Mucosa of stomach (tissue), 1 donor: ENCODE results near the gene CMYA5.
"Not testable (repeated sequence)": the region's sequence is repeated elsewhere in the genome, so short reads cannot be mapped to it uniquely, and the experiment has no call there.

Experiments
- H3K27me3 ChIP-seq: one replicate; pipeline ENCODE4 v1.7.0; 2013; ENCODE audit warnings: mild to moderate bottlenecking, low read length; ENCODE audit not compliant: control insufficient read depth, insufficient read depth
- H3K36me3 ChIP-seq: one replicate; pipeline ENCODE4 v1.7.0; 2013; ENCODE audit warnings: low read length; ENCODE audit not compliant: control insufficient read depth, insufficient read depth
- H3K4me1 ChIP-seq: one replicate; pipeline ENCODE4 v1.7.0; 2013; ENCODE audit warnings: mild to moderate bottlenecking, low read length; ENCODE audit not compliant: control insufficient read depth, insufficient read depth
- H3K4me3 ChIP-seq: one replicate; pipeline ENCODE4 v1.7.0; 2013; ENCODE audit warnings: low read length
- H3K9ac ChIP-seq: one replicate; pipeline ENCODE4 v1.7.0; 2013; ENCODE audit warnings: mild to moderate bottlenecking, low read length, moderate library complexity
- H3K9me3 ChIP-seq: one replicate; pipeline ENCODE4 v1.7.0; 2013; ENCODE audit warnings: mild to moderate bottlenecking, low read length, moderate library complexity; ENCODE audit not compliant: control insufficient read depth
- donor health status: Pancreatic carcinoma.

CMYA5 gene

GRCh38 chr5:79756076-79756475 is 66.4 kb downstream of the CMYA5 start:
- Histone ChIP-seq H3K27me3 (no peaks in the 10 kb centered on the region), H3K36me3 (no peaks in the 10 kb centered on the region), H3K4me1 (no peaks in the 10 kb centered on the region), H3K4me3 (no peak overlapping the region), H3K9ac (no peak overlapping the region), H3K9me3 (no peaks in the 10 kb centered on the region)

GRCh38 chr5:79759436-79759835 is 69.8 kb downstream of the CMYA5 start:
- Histone ChIP-seq H3K9me3 (no peaks in the 10 kb centered on the region), H3K9ac (no peak overlapping the region), H3K4me3 (no peak overlapping the region), H3K27me3 (no peaks in the 10 kb centered on the region), H3K4me1 (no peaks in the 10 kb centered on the region), H3K36me3 (no peaks in the 10 kb centered on the region)

DNA sequence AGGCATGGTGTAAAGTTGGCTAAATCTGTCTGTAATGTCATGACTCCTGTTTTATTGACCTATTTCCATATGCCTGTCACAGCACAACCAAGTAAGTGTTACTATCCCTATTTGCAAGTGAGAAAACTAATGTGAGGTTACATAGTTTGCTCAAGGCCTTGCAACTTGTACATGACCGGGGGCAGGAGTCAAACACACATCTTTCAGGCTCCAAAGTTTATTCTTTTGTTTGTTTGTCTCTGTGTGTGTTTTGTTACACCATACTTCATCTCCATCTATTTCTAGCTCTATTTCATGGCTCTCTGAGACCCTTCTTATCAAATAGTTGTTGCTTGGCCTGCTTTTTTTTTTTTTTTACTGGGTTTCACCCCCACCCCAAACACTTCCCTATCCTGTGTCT is 70.2 kb downstream of the CMYA5 start:
- H3K36me3 ChIP-seq, result no peaks in the 10 kb centered on the region
- no peaks in the 10 kb centered on the region for H3K27me3 ChIP-seq
- H3K4me1 ChIP-seq, result no peaks in the 10 kb centered on the region
- no peak overlapping the region for H3K9ac ChIP-seq
- no peak overlapping the region for H3K4me3 ChIP-seq
- no peaks in the 10 kb centered on the region for H3K9me3 ChIP-seq

DNA sequence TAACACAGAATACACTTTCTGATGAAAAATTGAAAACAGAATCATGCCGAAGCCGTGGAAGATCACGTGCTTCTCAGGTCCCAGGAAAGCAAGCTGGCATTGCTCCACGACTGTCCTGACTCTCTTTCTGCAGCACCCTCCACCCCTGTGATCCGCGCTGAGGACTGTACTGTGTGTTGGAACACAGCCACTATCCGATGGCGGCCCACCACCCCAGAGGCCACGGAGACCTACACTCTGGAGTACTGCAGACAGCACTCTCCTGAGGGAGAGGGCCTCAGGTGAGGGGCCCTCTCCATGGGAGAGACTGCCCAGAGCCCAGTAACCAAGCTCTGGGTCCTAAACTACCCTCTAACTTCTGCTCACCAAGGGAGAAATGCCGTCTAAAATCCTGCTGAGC is 73.3 kb downstream of the CMYA5 start:
- Histone ChIP-seq H3K4me1 (no peaks in the 10 kb centered on the region), H3K9ac (no peak overlapping the region), H3K4me3 (no peak overlapping the region), H3K9me3 (no peaks in the 10 kb centered on the region), H3K27me3 (no peaks in the 10 kb centered on the region), H3K36me3 (no peaks in the 10 kb centered on the region)

DNA sequence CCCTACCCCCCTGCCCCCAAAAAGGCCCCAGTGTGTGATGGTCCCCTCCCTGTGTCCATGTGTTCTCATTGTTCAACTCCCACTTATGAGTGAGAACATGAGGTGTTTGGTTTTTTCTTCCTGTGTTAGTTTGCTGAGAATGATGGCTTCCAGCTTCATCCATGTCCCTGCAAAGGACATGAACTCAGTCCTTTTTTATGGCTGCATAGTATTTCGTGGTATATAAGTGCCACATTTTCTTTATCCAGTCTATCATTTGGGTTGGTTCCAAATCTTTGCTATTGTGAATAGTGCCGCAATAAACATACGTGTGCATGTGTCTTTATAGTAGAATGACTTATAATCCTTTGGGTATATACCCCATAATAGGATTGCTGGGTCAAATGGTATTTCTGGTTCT is 74.5 kb downstream of the CMYA5 start:
- H3K4me3 ChIP-seq, H3K36me3 ChIP-seq, H3K4me1 ChIP-seq, H3K9me3 ChIP-seq, H3K9ac ChIP-seq, H3K27me3 ChIP-seq: not testable (repeated sequence)

- H3K4me3 ChIP-seq, result no peak overlapping the region
- H3K36me3 ChIP-seq, result no peaks in the 10 kb centered on the region
- no peak overlapping the region for H3K9ac ChIP-seq
- H3K4me1 ChIP-seq, result no peaks in the 10 kb centered on the region
- H3K9me3 ChIP-seq, result no peaks in the 10 kb centered on the region
- H3K27me3 ChIP-seq, result no peaks in the 10 kb centered on the region
Measured at GRCh38 chr5:79771387-79771786, 81.8 kb downstream of the CMYA5 start.

DNA sequence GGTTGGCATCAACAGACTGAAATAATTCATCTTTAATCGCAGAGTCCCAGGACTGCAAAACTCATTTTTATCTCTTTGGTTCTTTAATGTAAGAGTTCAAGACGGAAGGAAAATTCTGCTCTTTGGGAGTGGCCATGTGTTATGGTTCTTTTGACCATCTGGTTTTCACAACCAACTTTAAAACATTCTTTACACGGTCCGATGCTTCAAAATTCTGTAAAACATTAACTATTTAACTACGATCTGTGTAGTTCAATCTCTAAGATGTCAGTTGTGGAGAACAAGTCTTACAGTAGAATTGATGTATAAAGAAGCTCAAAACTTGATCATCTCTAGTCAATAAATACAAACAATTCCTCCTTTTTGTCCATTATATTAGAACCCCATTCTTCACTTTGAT is 83.0 kb downstream of the CMYA5 start:
- H3K9me3 ChIP-seq, result no peaks in the 10 kb centered on the region
- no peaks in the 10 kb centered on the region for H3K36me3 ChIP-seq
- no peaks in the 10 kb centered on the region for H3K4me1 ChIP-seq
- H3K9ac ChIP-seq, result no peak overlapping the region
- no peak overlapping the region for H3K4me3 ChIP-seq
- no peaks in the 10 kb centered on the region for H3K27me3 ChIP-seq

- H3K9ac ChIP-seq, result no peak overlapping the region
- no peaks in the 10 kb centered on the region for H3K9me3 ChIP-seq
- H3K36me3 ChIP-seq, result no peaks in the 10 kb centered on the region
- no peaks in the 10 kb centered on the region for H3K4me1 ChIP-seq
- H3K4me3 ChIP-seq, result no peak overlapping the region
- no peaks in the 10 kb centered on the region for H3K27me3 ChIP-seq
Measured at GRCh38 chr5:79773612-79774011, 84.0 kb downstream of the CMYA5 start.

DNA sequence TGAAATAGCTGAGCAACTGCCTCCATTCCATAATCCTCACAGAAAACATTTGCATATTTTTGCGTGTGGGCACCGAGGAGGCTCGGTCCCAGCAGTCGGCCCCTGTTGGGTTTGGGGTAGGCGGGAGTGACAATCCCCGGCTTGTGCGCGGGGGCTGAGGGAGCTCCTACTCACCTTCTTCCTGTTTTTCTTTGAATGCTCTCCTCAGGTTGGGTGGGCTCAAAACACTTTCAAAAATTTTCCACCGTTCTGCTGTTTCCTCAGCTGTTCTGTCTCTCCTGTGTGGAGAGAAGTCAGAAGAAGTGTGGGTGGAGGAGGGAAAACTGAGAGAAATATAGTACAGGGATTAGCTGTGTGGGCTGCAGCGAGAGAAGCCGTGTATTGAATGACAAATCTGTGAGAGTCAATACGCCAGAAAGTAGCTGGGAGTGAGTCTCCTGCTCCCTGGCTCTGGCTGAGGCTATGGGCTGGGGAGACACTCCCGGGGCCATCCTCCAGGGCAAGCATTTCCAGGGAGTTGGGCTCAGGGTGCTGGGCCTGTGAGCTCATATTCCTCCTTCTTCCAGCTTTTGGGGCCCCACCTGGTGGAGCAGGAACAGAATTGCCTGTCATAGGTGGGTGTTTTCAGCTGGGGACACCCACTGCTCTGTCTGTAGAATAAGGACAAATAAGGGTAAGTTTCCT is 84.7 kb downstream of the CMYA5 start:
- no peak overlapping the region for H3K9ac ChIP-seq
- no peak overlapping the region for H3K4me3 ChIP-seq
- no peaks in the 10 kb centered on the region for H3K36me3 ChIP-seq
- H3K4me1 ChIP-seq, result no peaks in the 10 kb centered on the region
- no peaks in the 10 kb centered on the region for H3K27me3 ChIP-seq
- no peaks in the 10 kb centered on the region for H3K9me3 ChIP-seq

DNA sequence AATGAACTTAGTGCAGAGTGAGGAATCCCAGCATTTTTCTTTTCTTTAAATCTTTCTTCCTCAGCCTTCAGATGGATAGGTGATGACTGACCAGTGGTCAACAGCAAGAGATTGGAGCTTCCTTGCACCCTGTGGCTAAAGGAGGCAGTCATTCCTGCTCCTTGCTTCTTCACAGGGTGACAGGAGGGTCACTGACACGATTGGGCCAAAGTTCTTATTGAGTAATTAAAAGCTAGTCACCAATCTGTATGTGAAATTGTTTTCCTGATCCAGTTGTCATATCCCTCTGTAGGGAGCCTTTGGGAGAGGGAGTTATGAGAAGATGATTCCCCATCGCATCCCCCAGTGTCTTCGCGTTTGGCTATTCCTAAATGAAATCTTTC is 85.2 kb downstream of the CMYA5 start:
- Histone ChIP-seq H3K27me3 (no peaks in the 10 kb centered on the region), H3K9ac (no peak overlapping the region), H3K36me3 (no peaks in the 10 kb centered on the region), H3K4me3 (no peak overlapping the region), H3K4me1 (no peaks in the 10 kb centered on the region), H3K9me3 (no peaks in the 10 kb centered on the region)

DNA sequence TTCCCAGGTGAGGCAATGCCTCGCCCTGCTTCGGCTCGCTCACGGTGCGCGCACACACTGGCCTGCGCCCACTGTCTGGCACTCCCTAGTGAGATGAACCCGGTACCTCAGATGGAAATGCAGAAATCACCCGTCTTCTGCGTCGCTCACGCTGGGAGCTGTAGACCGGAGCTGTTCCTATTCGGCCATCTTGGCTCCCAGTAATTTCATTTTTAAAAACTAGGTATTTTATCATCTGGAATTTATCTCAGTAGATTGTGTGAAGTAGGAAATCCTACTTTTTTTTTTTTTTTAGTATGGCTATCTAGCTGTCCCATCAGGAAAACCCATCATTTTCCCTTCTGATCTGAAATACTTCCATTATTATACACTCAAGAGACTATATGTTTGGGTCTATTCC is 95.1 kb downstream of the CMYA5 start:
- H3K4me1 ChIP-seq, H3K9ac ChIP-seq, H3K4me3 ChIP-seq, H3K36me3 ChIP-seq, H3K9me3 ChIP-seq, H3K27me3 ChIP-seq: not testable (repeated sequence)

GRCh38 chr5:79785983-79786382 is 96.3 kb downstream of the CMYA5 start:
- H3K9ac ChIP-seq, result no peak overlapping the region
- H3K27me3 ChIP-seq, result no peaks in the 10 kb centered on the region
- H3K36me3 ChIP-seq, result no peaks in the 10 kb centered on the region
- no peaks in the 10 kb centered on the region for H3K9me3 ChIP-seq
- H3K4me1 ChIP-seq, result no peaks in the 10 kb centered on the region
- no peak overlapping the region for H3K4me3 ChIP-seq

DNA sequence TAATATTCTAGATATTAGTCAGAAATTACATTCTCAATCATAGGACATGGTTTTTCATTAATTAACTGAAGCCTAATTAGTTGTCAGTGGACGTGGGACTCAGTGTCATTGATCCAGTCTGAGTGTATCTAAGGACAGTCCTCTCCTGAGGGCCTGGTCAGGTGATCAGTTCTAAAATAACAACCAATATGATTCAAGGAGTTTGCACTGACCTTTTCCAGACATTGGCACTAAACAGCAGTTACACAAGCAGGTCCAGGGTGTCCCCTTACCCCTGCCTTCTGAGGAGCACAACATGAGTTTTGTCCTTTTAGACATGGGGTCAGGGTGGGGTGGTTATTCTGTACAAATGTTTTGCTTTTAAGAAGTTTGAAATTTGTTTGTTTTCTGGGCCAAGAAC is 97.8 kb downstream of the CMYA5 start:
- Histone ChIP-seq H3K9ac (no peak overlapping the region), H3K4me1 (no peaks in the 10 kb centered on the region)

More for the DNA sequence above, 97.8 kb downstream of the CMYA5 start:
- Histone ChIP-seq H3K27me3 (no peaks in the 10 kb centered on the region), H3K4me3 (no peak overlapping the region), H3K9me3 (no peaks in the 10 kb centered on the region), H3K36me3 (no peaks in the 10 kb centered on the region)
